Urothelium cell line (cell line): ENCODE results near the gene DNAI2.

ENCODE experiments used
- DNase-seq: peaks from one replicate; pipeline ENCODE4 v3.0.0; 2011; ENCODE audit warnings: low spot score, mixed read lengths
- FAIRE-seq: peaks from 2 replicates; lab custom pipeline; 2011; peaks lifted over from hg19 to GRCh38; lab: Jason Lieb, UNC

DNAI2 gene

GRCh38 chr17:74334393-74335039 lies 60.5 kb downstream of the DNAI2 start:
- FAIRE-seq (no peak), DNase-seq (no peak)

GRCh38 chr17:74335529-74336062 lies 61.6 kb downstream of the DNAI2 start:
- FAIRE-seq (no peak), DNase-seq (no peak)

- FAIRE-seq (no peak), DNase-seq (no peak)
Observed at GRCh38 chr17:74336307-74336706, 62.3 kb downstream of the DNAI2 start.

GRCh38 chr17:74337834-74338500 lies 63.9 kb downstream of the DNAI2 start:
- no peak for DNase-seq
- no peak for FAIRE-seq

- FAIRE-seq (peak; percentile 37), DNase-seq (no peak)
Observed at GRCh38 chr17:74339537-74340195, 65.6 kb downstream of the DNAI2 start.

- FAIRE-seq (no peak), DNase-seq (no peak)
Observed at GRCh38 chr17:74340470-74341023, 66.5 kb downstream of the DNAI2 start.

GRCh38 chr17:74342224-74342623 lies 68.2 kb downstream of the DNAI2 start:
- no peak for DNase-seq
- no peak for FAIRE-seq

- no peak for DNase-seq
- peak; percentile 62 for FAIRE-seq
Observed at GRCh38 chr17:74343121-74343520, 69.1 kb downstream of the DNAI2 start.

GRCh38 chr17:74343526-74344284 lies 69.7 kb downstream of the DNAI2 start:
- DNase-seq = no peak
- no peak for FAIRE-seq

- no peak for FAIRE-seq
- no peak for DNase-seq
Observed at GRCh38 chr17:74344658-74345057, 70.6 kb downstream of the DNAI2 start.

GRCh38 chr17:74345433-74346241 lies 71.6 kb downstream of the DNAI2 start:
- FAIRE-seq = no peak

GRCh38 chr17:74347646-74348045 lies 73.6 kb downstream of the DNAI2 start:
- FAIRE-seq = no peak
- DNase-seq = no peak

More at GRCh38 chr17:74345433-74346241, 71.6 kb downstream of the DNAI2 start:
- peak; percentile 61 for DNase-seq

GRCh38 chr17:74349120-74349519 lies 75.1 kb downstream of the DNAI2 start:
- FAIRE-seq = no peak
- no peak for DNase-seq

- no peak for FAIRE-seq
- DNase-seq = no peak
Observed at GRCh38 chr17:74350486-74350885, 76.5 kb downstream of the DNAI2 start.

- peak; percentile 55 for DNase-seq
Observed at GRCh38 chr17:74351552-74352210, 77.6 kb downstream of the DNAI2 start.

GRCh38 chr17:74353446-74354060 lies 79.5 kb downstream of the DNAI2 start:
- DNase-seq (no peak), FAIRE-seq (no peak)

More at GRCh38 chr17:74351552-74352210, 77.6 kb downstream of the DNAI2 start:
- FAIRE-seq = peak; percentile 61

- peak; percentile 62 for DNase-seq
- peak; percentile 48 for FAIRE-seq
Observed at GRCh38 chr17:74354123-74354522, 80.1 kb downstream of the DNAI2 start.

GRCh38 chr17:74354561-74354960 lies 80.5 kb downstream of the DNAI2 start:
- DNase-seq (no peak), FAIRE-seq (no peak)

- DNase-seq (no peak), FAIRE-seq (no peak)
Observed at GRCh38 chr17:74355065-74355464, 81.0 kb downstream of the DNAI2 start.
